ENCODE measurements around the gene DPPA2. TPM values are rescaled to one million over a fixed set of nuclear protein-coding genes. Genes with fewer than 3 reads are reported as not detected.

DPPA2 gene
- total RNA-seq, 1 experiment from 2014 or later: not detected

DNA sequence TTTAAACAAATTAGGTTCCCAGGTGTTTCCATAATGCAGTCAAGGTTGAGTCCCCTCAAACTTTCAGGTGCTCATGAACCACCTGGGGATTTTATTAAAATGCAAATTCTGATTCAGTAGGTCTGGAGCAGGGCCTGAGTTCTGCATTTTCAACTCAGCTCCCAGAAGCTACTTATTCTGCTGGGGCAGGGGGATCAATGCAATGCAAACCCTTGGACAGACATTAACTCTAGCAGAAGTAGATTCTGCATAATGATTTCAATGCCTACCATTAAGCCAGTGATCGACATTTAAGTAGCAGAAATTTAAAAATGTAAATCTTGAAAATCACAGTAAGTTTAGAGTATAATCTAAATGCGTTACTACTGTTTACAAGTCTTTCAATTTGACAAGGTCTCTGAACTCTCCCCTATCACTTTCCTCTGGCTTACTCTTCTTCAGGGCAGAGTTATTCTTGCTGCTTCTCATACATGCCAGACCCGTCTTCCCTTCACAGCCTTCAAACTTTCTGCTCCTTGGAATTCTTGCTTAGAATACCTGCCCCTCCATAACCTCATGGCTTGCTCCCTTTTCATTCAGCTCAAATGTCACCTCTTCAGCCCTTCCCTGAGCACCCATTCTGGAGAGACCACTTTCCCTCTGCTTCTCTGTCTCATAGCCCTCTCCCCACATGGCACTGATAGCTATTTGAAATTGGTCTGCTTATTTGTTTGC is 40.3 kb upstream of the DPPA2 start:
- CTCF ChIA-PET: no interaction called here
- Mint-ChIP-seq H3K27me3 (ENCODE audit: unreplicated experiment) (no peaks in the 10 kb centered on the region), H3K4me1 (ENCODE audit: low read depth, unreplicated experiment) (peaks cover 8% of the 10 kb centered on the region), H3K36me3 (ENCODE audit: insufficient read depth, unreplicated experiment) (no peaks in the 10 kb centered on the region), H3K4me3 (ENCODE audit: low read depth, unreplicated experiment) (no peak overlapping the region), H3K9me3 (ENCODE audit: low read depth, unreplicated experiment) (no peaks in the 10 kb centered on the region), H3K27ac (ENCODE audit: unreplicated experiment) (no peak overlapping the region)
- intact Hi-C loops (cut with micrococcal nuclease; ENCODE audit: unreplicated experiment): no loop called here
- no peak for DNase-seq
- BruUV-seq (replicated peaks): no TSS peak
- TF ChIP-seq, protein P1, sequence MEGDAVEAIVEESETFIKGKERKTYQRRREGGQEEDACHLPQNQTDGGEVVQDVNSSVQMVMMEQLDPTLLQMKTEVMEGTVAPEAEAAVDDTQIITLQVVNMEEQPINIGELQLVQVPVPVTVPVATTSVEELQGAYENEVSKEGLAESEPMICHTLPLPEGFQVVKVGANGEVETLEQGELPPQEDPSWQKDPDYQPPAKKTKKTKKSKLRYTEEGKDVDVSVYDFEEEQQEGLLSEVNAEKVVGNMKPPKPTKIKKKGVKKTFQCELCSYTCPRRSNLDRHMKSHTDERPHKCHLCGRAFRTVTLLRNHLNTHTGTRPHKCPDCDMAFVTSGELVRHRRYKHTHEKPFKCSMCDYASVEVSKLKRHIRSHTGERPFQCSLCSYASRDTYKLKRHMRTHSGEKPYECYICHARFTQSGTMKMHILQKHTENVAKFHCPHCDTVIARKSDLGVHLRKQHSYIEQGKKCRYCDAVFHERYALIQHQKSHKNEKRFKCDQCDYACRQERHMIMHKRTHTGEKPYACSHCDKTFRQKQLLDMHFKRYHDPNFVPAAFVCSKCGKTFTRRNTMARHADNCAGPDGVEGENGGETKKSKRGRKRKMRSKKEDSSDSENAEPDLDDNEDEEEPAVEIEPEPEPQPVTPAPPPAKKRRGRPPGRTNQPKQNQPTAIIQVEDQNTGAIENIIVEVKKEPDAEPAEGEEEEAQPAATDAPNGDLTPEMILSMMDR (IDR thresholded peaks at IDR 0.05; ENCODE audit: unreplicated experiment): no peak

DNA sequence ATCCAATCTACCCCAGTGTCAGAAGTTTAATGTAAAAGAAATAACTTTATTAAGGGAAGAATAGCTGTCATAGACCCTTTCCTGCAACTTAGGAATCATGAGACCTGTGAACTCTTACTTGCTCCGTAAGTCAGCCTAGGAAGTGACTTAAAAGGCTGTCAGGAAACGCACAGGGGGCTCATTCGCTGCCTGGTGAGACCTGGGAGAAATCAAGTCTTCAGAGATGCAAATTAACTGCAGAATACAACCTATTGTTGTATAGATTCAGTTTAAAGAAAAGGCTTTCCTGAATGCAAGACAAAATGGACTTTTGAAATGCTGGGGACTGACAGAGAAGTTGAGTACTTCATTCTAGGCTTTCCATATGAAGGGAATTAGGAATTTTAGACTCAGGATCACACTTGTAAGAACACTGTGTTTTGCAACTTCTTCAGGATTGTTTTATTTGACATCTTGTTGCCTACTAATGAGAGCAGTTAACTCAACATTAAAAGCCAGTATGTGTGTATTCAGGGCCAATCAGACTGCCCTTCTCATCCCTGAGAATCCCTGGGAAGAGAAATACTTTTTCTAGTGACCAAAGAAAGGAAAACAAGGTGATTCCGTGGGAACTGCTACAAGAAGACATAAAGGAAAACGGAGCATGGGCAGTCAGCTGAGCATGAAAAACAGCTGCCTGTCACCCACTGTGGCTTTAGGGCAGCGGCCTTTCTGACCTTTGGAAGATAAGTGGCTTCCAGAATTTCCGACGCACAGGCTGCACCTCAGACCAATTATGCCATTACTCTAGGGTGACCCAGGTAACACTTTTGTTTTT is 39.5 kb upstream of the DPPA2 start:
- no peak for DNase-seq
- no TSS peak for BruUV-seq (replicated peaks)
- CTCF ChIA-PET: no interaction called here
- Mint-ChIP-seq H3K27me3 (ENCODE audit: unreplicated experiment) (no peaks in the 10 kb centered on the region), H3K27ac (ENCODE audit: unreplicated experiment) (no peak overlapping the region), H3K4me3 (ENCODE audit: low read depth, unreplicated experiment) (no peak overlapping the region), H3K36me3 (ENCODE audit: insufficient read depth, unreplicated experiment) (no peaks in the 10 kb centered on the region), H3K4me1 (ENCODE audit: low read depth, unreplicated experiment) (peaks cover 8% of the 10 kb centered on the region), H3K9me3 (ENCODE audit: low read depth, unreplicated experiment) (no peaks in the 10 kb centered on the region)
- TF ChIP-seq, protein P1 (IDR thresholded peaks at IDR 0.05; ENCODE audit: unreplicated experiment): no peak
- intact Hi-C loops (cut with micrococcal nuclease; ENCODE audit: unreplicated experiment): no loop called here

DNA sequence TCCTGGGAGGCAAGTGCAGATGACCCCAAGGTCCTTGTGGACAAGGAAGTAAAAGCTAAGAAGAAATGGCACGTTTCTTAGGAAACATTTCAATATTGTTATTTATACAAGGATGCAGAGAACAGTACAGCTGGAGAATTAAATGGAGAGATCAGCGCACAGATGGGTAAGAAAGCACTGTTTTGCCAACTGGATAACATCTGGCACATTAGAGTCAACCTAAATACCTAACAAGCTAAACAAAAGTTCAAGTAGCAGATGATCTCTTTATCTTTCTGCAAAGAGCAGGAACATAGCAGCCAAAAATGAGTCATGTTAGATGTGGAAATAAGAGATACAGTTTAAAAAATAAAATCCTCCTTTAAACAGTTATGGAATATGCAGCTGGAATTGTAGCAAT is 36.7 kb upstream of the DPPA2 start:
- Mint-ChIP-seq H3K27me3 (ENCODE audit: unreplicated experiment) (no peaks in the 10 kb centered on the region), H3K4me3 (ENCODE audit: low read depth, unreplicated experiment) (no peak overlapping the region), H3K36me3 (ENCODE audit: insufficient read depth, unreplicated experiment) (no peaks in the 10 kb centered on the region), H3K9me3 (ENCODE audit: low read depth, unreplicated experiment) (no peaks in the 10 kb centered on the region), H3K4me1 (ENCODE audit: low read depth, unreplicated experiment) (peaks cover 8% of the 10 kb centered on the region), H3K27ac (ENCODE audit: unreplicated experiment) (no peak overlapping the region)
- CTCF ChIA-PET: no interaction called here
- intact Hi-C loops (cut with micrococcal nuclease; ENCODE audit: unreplicated experiment): no loop called here
- BruUV-seq (replicated peaks): no TSS peak
- DNase-seq: no peak
- TF ChIP-seq, protein P1 (IDR thresholded peaks at IDR 0.05; ENCODE audit: unreplicated experiment): no peak

DNA sequence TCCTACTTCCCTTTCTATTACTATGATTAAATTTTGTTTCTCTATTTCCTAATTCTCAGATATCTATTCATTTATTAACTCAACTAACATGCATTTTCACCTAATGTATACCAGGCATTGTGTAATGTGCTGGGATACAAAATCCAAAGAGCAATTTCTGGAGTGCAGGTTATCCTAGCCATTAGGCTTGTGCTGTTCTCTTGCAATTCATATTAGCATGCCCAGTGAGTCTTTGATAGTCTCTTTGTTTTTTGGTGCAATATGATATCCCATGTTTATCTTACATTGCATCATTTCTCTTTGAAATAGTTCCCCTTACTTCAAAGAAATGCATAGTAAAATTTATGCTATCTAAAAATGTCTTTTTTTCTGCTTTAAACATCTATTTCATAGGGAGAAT is 34.9 kb upstream of the DPPA2 start:
- no peaks in the 10 kb centered on the region for H3K9me3 Mint-ChIP-seq (ENCODE audit: low read depth, unreplicated experiment)
- H3K27ac Mint-ChIP-seq (ENCODE audit: unreplicated experiment): no peak overlapping the region
- no peaks in the 10 kb centered on the region for H3K27me3 Mint-ChIP-seq (ENCODE audit: unreplicated experiment)
- intact Hi-C loops (cut with micrococcal nuclease; ENCODE audit: unreplicated experiment): no loop called here
- TF ChIP-seq, protein P1 (IDR thresholded peaks at IDR 0.05; ENCODE audit: unreplicated experiment): no peak
- H3K4me1 Mint-ChIP-seq (ENCODE audit: low read depth, unreplicated experiment): peaks cover 8% of the 10 kb centered on the region
- DNase-seq: no peak
- CTCF ChIA-PET: no interaction called here
- no peak overlapping the region for H3K4me3 Mint-ChIP-seq (ENCODE audit: low read depth, unreplicated experiment)
- BruUV-seq (replicated peaks): no TSS peak
- no peaks in the 10 kb centered on the region for H3K36me3 Mint-ChIP-seq (ENCODE audit: insufficient read depth, unreplicated experiment)

All from Calu3 (cell line).